ENCODE data around the gene SNX33. TPM values are rescaled to one million over a fixed set of nuclear protein-coding genes. Genes with fewer than 3 reads are reported as not detected.
"Not testable (repeated sequence)": the region's sequence is repeated elsewhere in the genome, so short reads cannot be mapped to it uniquely, and the experiment has no call there.

The SNX33 gene
- total RNA-seq, 1 donor from 2014 or later: 11.4 TPM

GRCh38 chr15:75677465-75678323, 30.0 kb downstream of the SNX33 start:
- no peak for TF ChIP-seq CTCF (IDR thresholded peaks at IDR 0.05; ENCODE audit: borderline replicate concordance)
- intact Hi-C loops (cut with micrococcal nuclease): no loop called here
- H3K27me3 ChIP-seq (ENCODE audit: low read depth): no peaks in the 10 kb centered on the region
- DNase-seq: no peak
- no peaks in the 10 kb centered on the region for H3K9me3 ChIP-seq (replicated peaks)
- H3K36me3 ChIP-seq: peaks cover 5% of the 10 kb centered on the region
- peaks cover 48% of the 10 kb centered on the region for H3K4me1 ChIP-seq
- peak overlapping the region; percentile 23 for H3K27ac ChIP-seq (replicated peaks)
- no peak overlapping the region for H3K4me3 ChIP-seq

- intact Hi-C loops (cut with micrococcal nuclease); H3K36me3 ChIP-seq; DNase-seq; H3K27me3 ChIP-seq (ENCODE audit: low read depth); H3K27ac ChIP-seq (replicated peaks); H3K9me3 ChIP-seq (replicated peaks); H3K4me3 ChIP-seq: not testable (repeated sequence)
- H3K4me1 ChIP-seq: peaks cover 43% of the 10 kb centered on the region
These were observed 30.6 kb downstream of the SNX33 start for GRCh38 chr15:75678324-75678690.

GRCh38 chr15:75680007-75680789, 32.5 kb downstream of the SNX33 start:
- intact Hi-C loops (cut with micrococcal nuclease): loop anchor here (10.0 kb wide), 1 partner anchor 125 kb away; no protein-coding TSS in a partner anchor
- Histone ChIP-seq H3K27ac (replicated peaks) (no peak overlapping the region), H3K36me3 (peaks cover 5% of the 10 kb centered on the region)

GRCh38 chr15:75682181-75683135, 34.7 kb downstream of the SNX33 start:
- DNase-seq: no peak
- TF ChIP-seq CTCF (IDR thresholded peaks at IDR 0.05; ENCODE audit: borderline replicate concordance): no peak
- Histone ChIP-seq H3K27ac (replicated peaks) (no peak overlapping the region), H3K27me3 (ENCODE audit: low read depth) (no peaks in the 10 kb centered on the region), H3K4me3 (no peak overlapping the region), H3K36me3 (no peaks in the 10 kb centered on the region), H3K9me3 (replicated peaks) (no peaks in the 10 kb centered on the region), H3K4me1 (peaks cover 11% of the 10 kb centered on the region)
- intact Hi-C loops (cut with micrococcal nuclease): loop anchor here (10.0 kb wide), 1 partner anchor 122 kb away; no protein-coding TSS in a partner anchor

More at GRCh38 chr15:75680007-75680789, 32.5 kb downstream of the SNX33 start:
- H3K4me1 ChIP-seq: peaks cover 33% of the 10 kb centered on the region
- no peaks in the 10 kb centered on the region for H3K27me3 ChIP-seq (ENCODE audit: low read depth)
- DNase-seq: no peak
- no peak for TF ChIP-seq CTCF (IDR thresholded peaks at IDR 0.05; ENCODE audit: borderline replicate concordance)
- H3K9me3 ChIP-seq (replicated peaks): no peaks in the 10 kb centered on the region
- no peak overlapping the region for H3K4me3 ChIP-seq

- peaks cover 10% of the 10 kb centered on the region for H3K4me1 ChIP-seq
- DNase-seq: peak; percentile 61
- TF ChIP-seq CTCF (IDR thresholded peaks at IDR 0.05; ENCODE audit: borderline replicate concordance): peak; percentile 86
- H3K27me3 ChIP-seq (ENCODE audit: low read depth); H3K36me3 ChIP-seq; H3K27ac ChIP-seq (replicated peaks); H3K9me3 ChIP-seq (replicated peaks); H3K4me3 ChIP-seq: not testable (repeated sequence)
- intact Hi-C loops (cut with micrococcal nuclease): loop anchor here (10.0 kb wide), 1 partner anchor 121 kb away; no protein-coding TSS in a partner anchor
These were observed 36.1 kb downstream of the SNX33 start for GRCh38 chr15:75683646-75684312.

Data from left ventricle myocardium inferior (tissue), 1 donor.